ENCODE measurements around the gene SEPTIN5. TPM values are rescaled to one million over a fixed set of nuclear protein-coding genes. Genes with fewer than 3 reads are reported as not detected.
"Not testable (repeated sequence)": the region's sequence is repeated elsewhere in the genome, so short reads cannot be mapped to it uniquely, and the experiment has no call there.

Gene SEPTIN5
- total RNA-seq, 3 donors from 2014 or later: 0.38 to 1.3 (median 1.1) TPM

DNA sequence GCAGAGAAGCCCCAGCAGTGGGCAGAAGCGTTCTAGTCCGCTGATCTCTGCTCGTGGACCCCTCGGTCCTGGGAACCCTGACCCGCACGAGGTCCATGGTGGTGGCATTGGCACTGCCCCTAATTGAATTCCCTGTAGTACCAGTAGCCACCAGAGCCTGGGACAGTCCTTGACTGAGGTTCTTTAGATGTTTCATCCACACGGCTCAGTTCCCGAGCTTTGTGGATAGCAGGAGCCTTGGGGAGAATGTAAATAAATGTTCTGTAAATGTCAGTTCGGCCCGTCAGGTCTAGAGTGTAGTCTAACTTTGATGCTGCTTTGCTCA lies 39.4 kb upstream of the SEPTIN5 start:
- H3K4me1 Mint-ChIP-seq (ENCODE audit: low read depth): no peaks in the 10 kb centered on the region
- no peak for ATAC-seq
- H3K36me3 Mint-ChIP-seq (ENCODE audit: insufficient read depth): no peaks in the 10 kb centered on the region
- DNase-seq: no peak
- H3K9me3 Mint-ChIP-seq: no peaks in the 10 kb centered on the region
- H3K27me3 Mint-ChIP-seq (ENCODE audit: low read depth): peaks cover 14% of the 10 kb centered on the region
- H3K4me3 Mint-ChIP-seq: no peak overlapping the region

DNA sequence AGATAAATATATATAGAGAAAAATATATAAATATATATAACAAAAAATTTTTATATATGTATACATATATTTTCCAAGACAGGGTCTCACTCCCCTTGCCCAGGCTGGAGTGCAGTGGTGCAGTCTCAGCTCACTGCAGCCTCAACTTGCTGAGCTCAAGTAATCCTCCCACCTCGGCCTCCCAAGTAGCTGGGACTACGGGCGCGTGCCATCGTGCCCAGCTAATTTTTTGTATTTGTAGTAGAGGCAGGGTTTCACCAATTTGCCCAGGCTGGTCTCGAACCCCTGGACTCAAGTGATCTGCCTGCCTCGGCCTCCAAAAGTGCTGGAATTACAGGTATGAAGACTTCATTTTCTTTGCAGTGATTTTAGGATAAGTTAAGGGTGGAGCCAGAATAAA lies 38.9 kb upstream of the SEPTIN5 start:
- ATAC-seq (no peak), DNase-seq (no peak)
- H3K36me3 Mint-ChIP-seq (ENCODE audit: insufficient read depth): no peaks in the 10 kb centered on the region
- peaks cover 16% of the 10 kb centered on the region for H3K27me3 Mint-ChIP-seq (ENCODE audit: low read depth)
- H3K9me3 Mint-ChIP-seq: no peaks in the 10 kb centered on the region
- no peaks in the 10 kb centered on the region for H3K4me1 Mint-ChIP-seq (ENCODE audit: low read depth)
- H3K4me3 Mint-ChIP-seq: no peak overlapping the region

DNA sequence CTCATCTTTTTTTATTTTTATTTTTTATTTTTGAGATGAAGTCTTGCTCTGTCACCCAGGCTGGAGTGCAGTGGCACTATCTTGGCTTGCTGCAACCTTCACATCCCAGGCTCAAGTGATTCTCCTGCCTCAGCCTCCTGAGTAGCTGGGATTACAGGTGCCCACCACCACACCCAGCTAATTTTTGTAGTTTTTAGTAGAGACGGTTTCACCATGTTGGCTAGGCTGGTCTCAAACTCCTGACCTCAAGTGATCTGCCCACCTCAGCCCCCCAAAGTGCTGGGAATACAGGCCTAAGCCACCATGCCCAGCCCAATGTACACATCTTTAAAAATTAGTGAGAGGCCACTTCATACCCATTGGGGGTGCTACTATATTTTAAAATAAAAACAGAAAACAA lies 37.9 kb upstream of the SEPTIN5 start:
- not testable (repeated sequence) for H3K4me3 Mint-ChIP-seq; H3K36me3 Mint-ChIP-seq (ENCODE audit: insufficient read depth); DNase-seq; ATAC-seq; H3K9me3 Mint-ChIP-seq; H3K4me1 Mint-ChIP-seq (ENCODE audit: low read depth)
- peaks cover 21% of the 10 kb centered on the region for H3K27me3 Mint-ChIP-seq (ENCODE audit: low read depth)

DNA sequence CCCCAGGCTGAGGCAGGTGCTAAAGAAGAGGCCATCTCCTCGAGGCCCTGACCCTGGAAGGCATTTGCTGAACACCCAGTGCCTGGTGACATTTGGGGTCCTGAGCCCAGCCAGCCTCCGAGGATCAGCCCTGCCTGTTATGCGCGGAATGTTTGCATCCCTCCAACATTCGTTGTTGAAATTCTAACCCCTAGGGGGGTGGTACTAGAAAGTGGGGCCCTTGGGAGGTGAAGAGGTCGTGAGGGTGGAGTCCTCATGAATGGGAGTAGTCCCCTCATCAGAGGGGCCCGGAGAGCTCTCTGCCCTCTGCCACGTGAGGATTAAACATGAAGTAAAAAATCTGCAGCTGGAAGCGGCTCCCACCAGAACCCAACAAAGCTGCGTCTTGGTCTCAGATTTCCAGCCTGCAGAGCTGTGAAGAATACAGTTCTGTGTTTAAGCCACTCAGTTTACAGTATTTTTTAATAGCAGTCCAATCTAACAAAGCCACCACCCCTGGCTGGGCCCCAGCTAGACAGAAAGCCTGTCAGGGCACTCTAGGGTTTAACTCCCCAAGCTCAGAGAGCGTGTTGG lies 35.3 kb upstream of the SEPTIN5 start:
- ATAC-seq (no peak), DNase-seq (no peak)
- H3K4me1 Mint-ChIP-seq (ENCODE audit: low read depth): no peaks in the 10 kb centered on the region
- H3K36me3 Mint-ChIP-seq (ENCODE audit: insufficient read depth): no peaks in the 10 kb centered on the region
- H3K27me3 Mint-ChIP-seq (ENCODE audit: low read depth): peaks cover 35% of the 10 kb centered on the region
- H3K4me3 Mint-ChIP-seq: no peak overlapping the region
- H3K9me3 Mint-ChIP-seq: no peaks in the 10 kb centered on the region

DNA sequence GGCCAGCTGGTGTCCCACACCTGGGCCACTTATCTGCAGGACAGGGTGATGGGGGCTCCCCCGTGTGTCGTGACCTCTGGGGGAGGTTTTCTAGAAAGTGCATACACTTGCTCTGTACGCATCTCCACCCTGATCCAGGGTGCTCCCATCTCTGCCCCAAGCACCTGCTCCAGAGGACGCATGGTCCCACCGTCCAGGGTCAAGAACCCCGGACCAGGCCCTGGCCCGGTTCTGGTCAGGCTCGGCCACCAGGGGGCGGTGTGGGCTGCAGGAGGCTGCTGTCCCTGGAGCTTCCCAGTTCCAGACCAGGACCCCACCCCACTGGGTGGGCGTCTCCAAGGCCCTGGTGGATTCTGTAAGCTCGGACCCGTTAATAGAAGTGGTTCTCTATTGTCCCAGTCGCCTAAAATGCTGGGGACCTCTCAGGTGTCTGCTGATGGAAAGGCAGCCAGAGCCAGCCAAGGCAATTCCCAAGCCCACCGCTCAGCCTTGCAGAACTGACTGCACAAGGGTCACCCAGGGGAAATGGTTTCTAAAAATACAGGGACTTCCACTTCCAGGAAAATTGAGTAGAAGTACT lies 34.7 kb upstream of the SEPTIN5 start:
- no peaks in the 10 kb centered on the region for H3K9me3 Mint-ChIP-seq
- no peak overlapping the region for H3K4me3 Mint-ChIP-seq
- H3K36me3 Mint-ChIP-seq (ENCODE audit: insufficient read depth): no peaks in the 10 kb centered on the region
- H3K27me3 Mint-ChIP-seq (ENCODE audit: low read depth): peaks cover 30% of the 10 kb centered on the region
- DNase-seq (peak; percentile 54), ATAC-seq (peak; percentile 48 to 66)
- no peaks in the 10 kb centered on the region for H3K4me1 Mint-ChIP-seq (ENCODE audit: low read depth)

DNA sequence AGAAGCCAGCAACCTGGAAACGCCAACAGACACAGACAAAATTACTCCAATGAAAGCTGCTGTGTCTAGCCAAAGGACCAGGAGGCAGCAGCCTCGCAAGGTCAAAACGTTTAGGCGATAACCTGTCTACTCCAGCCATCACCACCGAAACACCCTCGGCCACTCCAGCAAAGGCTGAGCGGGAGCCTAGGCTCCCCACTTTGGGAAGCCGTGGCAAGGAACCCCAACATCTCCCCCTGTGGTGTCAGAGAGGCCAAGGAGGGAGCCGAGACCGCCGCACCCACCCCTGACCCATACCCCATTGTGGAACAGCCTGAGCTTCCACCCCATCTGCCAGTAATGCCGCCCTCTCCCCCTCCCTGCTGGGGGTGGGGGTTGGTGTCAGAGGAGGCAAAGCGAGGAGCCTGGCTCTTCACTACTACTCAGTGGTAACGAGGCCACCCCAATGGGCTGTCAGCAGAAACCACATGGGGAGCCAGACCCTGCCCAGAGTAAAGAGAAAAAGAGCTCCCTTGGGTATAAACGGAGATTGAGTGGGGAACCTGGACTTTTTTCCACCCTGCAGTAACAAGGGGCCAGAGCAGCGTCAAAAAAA lies 33.9 kb upstream of the SEPTIN5 start:
- no peaks in the 10 kb centered on the region for H3K9me3 Mint-ChIP-seq
- DNase-seq (no peak), ATAC-seq (no peak)
- H3K36me3 Mint-ChIP-seq (ENCODE audit: insufficient read depth): no peaks in the 10 kb centered on the region
- H3K4me3 Mint-ChIP-seq: no peak overlapping the region
- peaks cover 26% of the 10 kb centered on the region for H3K27me3 Mint-ChIP-seq (ENCODE audit: low read depth)
- no peaks in the 10 kb centered on the region for H3K4me1 Mint-ChIP-seq (ENCODE audit: low read depth)

DNA sequence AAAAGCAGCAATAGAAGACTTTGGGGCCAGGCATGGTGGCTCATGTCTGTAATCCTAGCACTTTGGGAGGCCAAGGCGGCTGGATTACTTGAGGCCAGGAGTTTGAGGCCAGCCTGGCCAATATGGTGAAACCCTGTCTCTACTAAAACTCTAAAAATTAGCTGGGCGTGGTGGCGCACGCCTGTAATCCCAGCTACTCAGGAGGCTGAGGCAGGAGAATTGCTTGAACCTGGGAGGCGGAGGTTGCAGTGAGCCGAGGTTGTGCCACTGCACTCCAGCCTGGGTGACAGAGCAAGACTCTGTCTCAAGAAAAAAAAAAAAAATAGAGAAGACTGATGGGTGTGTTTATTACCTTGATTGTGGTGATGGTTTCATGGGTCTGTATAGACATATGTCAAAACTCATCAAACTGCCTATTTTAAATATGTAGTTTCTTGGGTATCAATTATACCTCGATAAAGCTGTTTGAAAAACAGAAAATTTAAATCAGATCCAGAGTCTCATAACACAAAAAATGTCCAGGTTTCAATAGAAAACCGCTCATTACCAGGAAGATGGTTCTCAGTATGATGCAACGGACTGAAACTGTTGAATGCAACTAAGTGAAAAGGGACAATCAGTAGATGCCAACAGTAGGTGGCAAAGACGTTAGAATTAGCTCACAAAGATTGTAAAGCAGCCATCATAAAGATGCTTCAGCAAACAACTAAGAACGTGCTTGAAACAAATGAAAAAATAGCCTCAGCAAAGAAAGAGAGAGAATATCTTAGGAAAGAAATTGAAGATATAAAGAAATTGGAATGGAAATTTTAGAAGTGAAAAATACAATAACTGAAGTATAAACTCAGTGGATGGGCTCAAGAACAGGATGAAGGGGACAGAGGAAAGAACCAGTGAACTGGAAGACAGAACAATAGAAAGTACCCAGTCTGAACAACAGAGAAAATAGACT lies 33.1 kb upstream of the SEPTIN5 start:
- H3K4me3 Mint-ChIP-seq: no peak overlapping the region
- no peaks in the 10 kb centered on the region for H3K9me3 Mint-ChIP-seq
- ATAC-seq: no peak
- no peaks in the 10 kb centered on the region for H3K36me3 Mint-ChIP-seq (ENCODE audit: insufficient read depth)
- H3K4me1 Mint-ChIP-seq (ENCODE audit: low read depth): no peaks in the 10 kb centered on the region
- peaks cover 26% of the 10 kb centered on the region for H3K27me3 Mint-ChIP-seq (ENCODE audit: low read depth)
- DNase-seq: no peak

DNA sequence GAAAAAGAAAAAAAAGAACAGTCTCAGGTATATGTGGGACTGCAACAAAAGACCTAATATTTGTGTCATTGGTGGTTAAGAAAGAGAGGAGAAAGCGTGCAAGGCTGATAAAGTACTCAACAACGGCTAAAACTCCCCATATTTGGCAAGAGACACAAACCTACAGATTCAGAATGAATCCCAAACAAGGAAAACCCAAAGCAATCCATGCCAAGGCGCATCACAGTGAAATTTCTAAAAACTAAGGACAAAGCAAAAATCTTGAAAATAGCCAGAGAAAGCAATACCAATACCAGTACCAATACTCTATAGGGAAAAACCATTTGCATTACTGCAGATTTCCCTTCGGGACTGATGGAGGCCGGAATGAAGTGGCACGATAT lies 32.4 kb upstream of the SEPTIN5 start:
- ATAC-seq (no peak), DNase-seq (no peak)
- peaks cover 26% of the 10 kb centered on the region for H3K27me3 Mint-ChIP-seq (ENCODE audit: low read depth)
- H3K9me3 Mint-ChIP-seq: no peaks in the 10 kb centered on the region
- no peaks in the 10 kb centered on the region for H3K4me1 Mint-ChIP-seq (ENCODE audit: low read depth)
- no peaks in the 10 kb centered on the region for H3K36me3 Mint-ChIP-seq (ENCODE audit: insufficient read depth)
- no peak overlapping the region for H3K4me3 Mint-ChIP-seq

DNA sequence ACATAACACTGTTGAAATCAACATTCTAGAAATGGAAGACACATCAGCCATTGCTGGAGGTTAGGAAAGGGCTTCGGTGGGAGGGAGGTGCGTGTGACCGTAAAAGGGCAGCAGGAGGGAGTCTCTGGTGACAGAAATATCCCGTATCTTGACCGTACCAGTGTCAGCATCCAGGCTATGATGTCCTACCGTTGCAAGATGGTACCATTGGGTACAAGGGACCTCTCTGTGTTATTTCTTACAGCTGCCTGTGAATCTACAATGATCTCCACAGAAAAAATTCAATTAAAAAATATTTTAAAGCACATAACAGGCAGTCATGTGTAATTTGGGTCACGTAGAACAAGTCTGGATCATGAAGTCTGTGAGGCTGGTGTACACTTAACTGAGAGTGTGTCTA lies 27.4 kb upstream of the SEPTIN5 start:
- no peak for DNase-seq

DNA sequence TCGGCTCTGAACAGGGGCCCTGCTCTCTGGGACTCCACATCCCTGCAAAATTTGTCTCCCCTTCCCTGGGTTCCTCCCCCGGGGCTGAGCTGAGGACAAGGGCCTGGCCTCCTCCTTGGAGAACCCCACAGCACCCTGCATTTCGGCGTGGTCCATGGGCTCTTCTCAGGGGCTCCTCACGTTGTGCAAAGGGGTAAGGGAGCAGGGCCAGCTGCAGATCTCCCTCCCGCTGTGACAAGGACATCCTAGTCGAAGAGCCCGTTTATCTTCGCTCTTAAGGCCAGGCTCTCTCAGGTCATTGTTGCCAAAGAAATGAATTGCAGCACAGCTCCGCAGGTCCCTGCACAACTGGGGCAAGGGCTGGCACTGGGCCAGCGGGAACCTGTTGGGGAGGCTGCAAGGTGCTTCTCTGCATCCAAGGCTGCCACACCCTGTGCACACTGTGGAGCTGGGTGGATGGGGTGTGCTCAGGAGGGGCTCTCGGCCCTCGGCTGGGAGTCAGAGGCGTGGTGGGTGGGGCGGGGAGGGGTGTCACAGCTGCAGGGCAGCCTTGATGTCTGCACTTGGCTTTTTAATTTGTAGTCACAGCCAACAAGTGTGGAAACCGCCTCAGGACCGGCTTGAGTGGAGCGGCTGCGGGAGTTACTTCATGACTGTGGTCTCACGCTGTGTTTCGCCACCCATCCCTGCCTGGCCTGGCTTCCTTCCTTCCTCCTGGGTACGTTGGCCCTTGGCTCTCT lies 26.6 kb upstream of the SEPTIN5 start:
- ATAC-seq: no peak
- Mint-ChIP-seq H3K36me3 (ENCODE audit: insufficient read depth) (no peaks in the 10 kb centered on the region), H3K9me3 (no peaks in the 10 kb centered on the region), H3K4me1 (ENCODE audit: low read depth) (no peaks in the 10 kb centered on the region), H3K27me3 (ENCODE audit: low read depth) (peaks cover 14% of the 10 kb centered on the region), H3K4me3 (no peak overlapping the region)
- no peak for DNase-seq

More for the DNA sequence above, 27.4 kb upstream of the SEPTIN5 start:
- Mint-ChIP-seq H3K4me1 (ENCODE audit: low read depth) (no peaks in the 10 kb centered on the region), H3K36me3 (ENCODE audit: insufficient read depth) (no peaks in the 10 kb centered on the region), H3K27me3 (ENCODE audit: low read depth) (peaks cover 15% of the 10 kb centered on the region), H3K9me3 (no peaks in the 10 kb centered on the region), H3K4me3 (no peak overlapping the region)
- no peak for ATAC-seq

DNA sequence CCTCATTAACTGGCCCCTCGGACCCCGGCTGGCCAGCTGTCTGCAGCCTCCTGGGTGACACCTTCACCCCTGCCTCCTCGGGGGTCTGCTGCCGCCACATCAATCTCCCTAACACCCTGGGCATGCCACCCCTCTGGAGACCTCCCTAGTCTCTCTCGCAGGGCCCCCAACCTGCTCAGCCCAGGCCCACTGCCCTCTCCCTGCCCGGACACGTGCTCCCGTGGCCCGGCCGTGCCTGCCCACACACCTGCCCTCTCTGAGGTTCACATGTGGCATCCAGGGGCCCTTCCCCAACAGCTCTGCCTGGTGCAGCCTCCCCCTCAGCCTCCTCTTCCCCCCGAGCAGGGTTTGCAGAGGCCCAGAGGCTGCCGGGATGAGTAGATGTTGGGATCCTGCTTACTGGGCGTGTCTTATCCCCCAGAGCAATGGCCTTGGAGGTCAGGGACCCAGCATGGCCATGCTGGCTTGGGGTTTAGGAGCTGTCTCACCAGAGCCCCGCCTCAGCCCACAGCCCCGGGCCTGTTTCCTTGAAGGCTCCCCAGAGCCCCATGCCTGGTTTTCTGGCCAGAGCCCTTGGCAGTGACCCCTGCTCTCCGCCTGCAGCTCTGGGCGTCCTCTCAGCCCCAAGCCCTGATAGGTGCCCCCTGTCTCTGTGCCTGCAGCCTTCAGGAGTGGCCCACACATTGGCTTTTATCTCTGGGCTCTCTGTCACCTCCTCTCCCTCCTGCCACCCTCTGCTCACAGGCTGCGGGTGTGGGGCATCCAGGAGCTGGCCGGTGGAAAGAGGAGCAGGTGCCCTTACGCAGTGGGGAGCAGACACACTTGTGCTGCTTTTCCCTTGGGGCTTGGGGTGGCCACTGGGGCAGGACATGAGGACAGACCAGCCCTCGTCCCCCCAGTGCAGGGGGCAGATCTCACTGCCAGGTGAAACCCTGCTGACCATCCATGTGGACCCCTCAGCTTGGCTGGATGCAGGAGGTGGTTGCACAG lies 25.7 kb upstream of the SEPTIN5 start:
- no peaks in the 10 kb centered on the region for H3K9me3 Mint-ChIP-seq
- H3K4me3 Mint-ChIP-seq: no peak overlapping the region
- H3K4me1 Mint-ChIP-seq (ENCODE audit: low read depth): no peaks in the 10 kb centered on the region
- ATAC-seq (no peak), DNase-seq (no peak)
- H3K27me3 Mint-ChIP-seq (ENCODE audit: low read depth): peaks cover 9% of the 10 kb centered on the region
- H3K36me3 Mint-ChIP-seq (ENCODE audit: insufficient read depth): no peaks in the 10 kb centered on the region

DNA sequence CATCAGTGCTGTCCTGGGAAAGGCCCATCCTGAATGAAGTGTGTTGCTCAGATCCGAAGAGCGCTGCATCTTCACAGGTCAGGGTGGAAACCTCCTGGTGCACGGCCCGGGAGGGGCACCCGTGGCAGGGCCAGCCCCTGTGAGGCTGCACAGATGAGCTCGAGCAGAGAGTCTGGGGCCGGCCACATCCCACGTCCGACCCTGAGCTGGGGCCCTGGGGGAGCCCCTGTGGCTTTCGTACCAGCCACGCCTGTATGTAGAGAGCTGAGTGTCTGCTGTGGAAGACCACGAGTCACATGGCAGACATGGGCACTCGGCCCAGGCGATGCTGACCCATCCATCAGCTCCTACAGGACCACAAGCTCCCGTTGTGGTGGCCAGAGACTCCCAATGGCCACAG lies 24.9 kb upstream of the SEPTIN5 start:
- no peaks in the 10 kb centered on the region for H3K4me1 Mint-ChIP-seq (ENCODE audit: low read depth)
- ATAC-seq (no peak), DNase-seq (no peak)
- no peaks in the 10 kb centered on the region for H3K9me3 Mint-ChIP-seq
- H3K36me3 Mint-ChIP-seq (ENCODE audit: insufficient read depth): no peaks in the 10 kb centered on the region
- H3K27me3 Mint-ChIP-seq (ENCODE audit: low read depth): peaks cover 8% of the 10 kb centered on the region
- no peak overlapping the region for H3K4me3 Mint-ChIP-seq

DNA sequence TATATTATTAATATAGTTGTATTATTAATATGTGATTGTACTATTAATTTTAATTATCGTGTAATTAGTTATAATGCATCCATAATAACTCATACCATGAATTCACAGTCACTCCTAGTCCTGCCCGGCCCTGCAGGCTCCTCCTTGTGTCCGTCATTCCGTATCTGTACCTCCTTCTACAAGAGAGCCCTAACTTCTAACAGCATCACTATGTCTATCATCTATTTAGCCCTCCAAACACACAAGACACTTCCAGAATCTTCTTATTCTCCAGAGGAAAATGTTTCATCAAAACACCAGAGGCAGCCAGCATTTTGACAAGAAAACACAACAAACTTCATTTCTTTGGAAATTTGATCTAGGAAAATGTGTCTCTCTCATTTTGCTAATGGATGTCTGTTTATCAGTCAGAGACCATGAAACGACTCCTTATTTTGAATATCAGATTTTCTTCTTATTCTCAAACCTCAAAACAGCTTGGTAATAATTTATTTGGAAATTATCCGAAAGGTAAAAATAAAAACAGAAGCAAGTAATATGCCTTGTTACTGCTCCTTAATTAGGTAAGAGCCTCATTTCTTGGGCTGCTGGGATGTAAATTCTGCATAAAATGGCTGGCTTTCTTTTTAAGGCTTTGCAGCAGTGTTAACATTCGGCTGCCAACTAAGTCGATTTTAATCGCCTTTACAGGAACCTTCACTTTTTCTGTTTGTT lies 23.1 kb upstream of the SEPTIN5 start:
- H3K9me3 Mint-ChIP-seq: no peaks in the 10 kb centered on the region
- no peak overlapping the region for H3K4me3 Mint-ChIP-seq
- DNase-seq (no peak), ATAC-seq (no peak)
- peaks cover 10% of the 10 kb centered on the region for H3K27me3 Mint-ChIP-seq (ENCODE audit: low read depth)
- no peaks in the 10 kb centered on the region for H3K4me1 Mint-ChIP-seq (ENCODE audit: low read depth)
- no peaks in the 10 kb centered on the region for H3K36me3 Mint-ChIP-seq (ENCODE audit: insufficient read depth)

Measured in activated T-cell treated with anti-CD3 and anti-CD28 coated beads, Interleukin-2, amount 50 U/mL, for 4 hours (primary cell).